B cell (primary cell): ENCODE data around the gene NBPF11. TPM values are rescaled to one million over a fixed set of nuclear protein-coding genes. Genes with fewer than 3 reads are reported as not detected.
"Not testable (repeated sequence)": the region's sequence is repeated elsewhere in the genome, so short reads cannot be mapped to it uniquely, and the experiment has no call there.

Experiments
- ATAC-seq: fragments of 200-7000 bp; cut with Tn5 transposase; one replicate; pipeline ENCODE4 v1.10.0; 2021; ENCODE audit warnings: low read depth, mild to moderate bottlenecking, moderate number of reproducible peaks, moderate library complexity
- CTCF ChIA-PET: fragments of 350-600 bp; sonication (Branson Sonifier 250); formaldehyde crosslinking; loops from one replicate; lab custom pipeline; 2021; ENCODE audit warnings: antibody characterized with exemption, inconsistent platforms; lab: Charles Lee
- POLR2A ChIA-PET: fragments of 350-600 bp; sonication (Branson Sonifier 250); formaldehyde crosslinking; loops from one replicate; lab custom pipeline; 2021; ENCODE audit warnings: antibody characterized with exemption; lab: Charles Lee
- DNase-seq: peaks from one replicate; pipeline ENCODE4 v3.0.0; 2013
- H2AFZ ChIP-seq: 2 replicates; pipeline ENCODE4 v1.6.1; 2012; ENCODE audit warnings: mild to moderate bottlenecking, low read depth, low read length; ENCODE audit not compliant: insufficient read depth, poor library complexity, severe bottlenecking
- H3K27ac ChIP-seq, 2 donors: 1 replicate in 1 of 2; 2 replicates in 1 of 2; pipeline ENCODE4 v1.5.1; 2012 to 2013; ENCODE audit warnings: low read length in 2 of 2, mild to moderate bottlenecking in 2 of 2, moderate library complexity in 1 of 2
- H3K27me3 ChIP-seq, 4 experiments: fragments of 200-600 bp in 1 of 4; sonication (generic) in 1 of 4; replicated peaks in 1 of 4; 1 replicate in 2 of 4; 2 replicates in 2 of 4; pipeline versions ENCODE4 v1.6.1 to v1.7.0; 2013 to 2016; ENCODE audit warnings: low read length in 3 of 4, mild to moderate bottlenecking in 2 of 4, mixed read lengths in 1 of 4, moderate library complexity in 1 of 4; ENCODE audit not compliant: insufficient read depth in 4 of 4, control insufficient read depth in 3 of 4; ENCODE audit errors: control extremely low read depth in 1 of 4
- H3K36me3 ChIP-seq, 2 experiments: replicated peaks in 1 of 2; 1 replicate in 1 of 2; 2 replicates in 1 of 2; pipeline versions ENCODE4 v1.6.1 to v1.7.1; 2013; ENCODE audit warnings: low read length in 1 of 2; ENCODE audit not compliant: insufficient read depth in 2 of 2, control insufficient read depth in 1 of 2; ENCODE audit errors: control extremely low read depth in 1 of 2, extremely low read depth in 1 of 2
- H3K4me1 ChIP-seq, 2 donors: fragments of 200-600 bp in 1 of 2; sonication (generic) in 1 of 2; 1 replicate in 1 of 2; 2 replicates in 1 of 2; pipeline versions ENCODE4 v1.5.1 to v1.6.1; 2013 to 2017; ENCODE audit warnings: low read length in 2 of 2; ENCODE audit not compliant: control insufficient read depth in 2 of 2, insufficient read depth in 2 of 2
- H3K4me2 ChIP-seq: replicated peaks from 2 replicates; pipeline ENCODE3; 2012; ENCODE audit warnings: mild to moderate bottlenecking, low read depth, low read length; ENCODE audit not compliant: poor library complexity, severe bottlenecking
- H3K4me3 ChIP-seq, 5 experiments: fragments of 200-600 bp in 1 of 5; sonication (generic) in 1 of 5; 1 replicate in 3 of 5; 2 replicates in 2 of 5; pipeline versions ENCODE4 v1.5.1 to v1.7.0; 2011 to 2016; ENCODE audit warnings: low read length in 4 of 5, mild to moderate bottlenecking in 4 of 5, low read depth in 2 of 5, control low read depth in 1 of 5, moderate library complexity in 1 of 5; ENCODE audit not compliant: insufficient read depth in 1 of 5; ENCODE audit errors: control extremely low read depth in 1 of 5, extremely low read depth in 1 of 5
- H3K79me2 ChIP-seq: fragments of 200-600 bp; sonication (generic); one replicate; pipeline ENCODE4 v1.6.0; 2016; ENCODE audit warnings: low read length; ENCODE audit not compliant: control insufficient read depth, insufficient read depth
- H3K9ac ChIP-seq: fragments of 200-600 bp; sonication (generic); 2 replicates; pipeline ENCODE4 v1.6.1; 2017; ENCODE audit warnings: mild to moderate bottlenecking, low read length, moderate library complexity
- H3K9me3 ChIP-seq, 3 donors: one replicate each; pipeline versions ENCODE4 v1.6.1 to v1.7.1; 2013; ENCODE audit warnings: low read length in 2 of 3; ENCODE audit not compliant: control insufficient read depth in 2 of 3, insufficient read depth in 1 of 3; ENCODE audit errors: control extremely low read depth in 1 of 3
- H4K20me1 ChIP-seq: 2 replicates; pipeline ENCODE4 v1.6.0; 2012; ENCODE audit warnings: mild to moderate bottlenecking, low read length; ENCODE audit not compliant: insufficient read depth, control insufficient read depth, poor library complexity, severe bottlenecking
- H3K27ac Mint-ChIP-seq: one replicate; pipeline ENCODE4 v1.8.0; 2021; ENCODE audit warnings: mixed read lengths
- H3K27me3 Mint-ChIP-seq: one replicate; pipeline ENCODE4 v1.8.0; 2021; ENCODE audit warnings: mixed read lengths
- H3K4me1 Mint-ChIP-seq: one replicate; pipeline ENCODE4 v1.8.0; 2021; ENCODE audit warnings: mixed read lengths
- H3K4me3 Mint-ChIP-seq: one replicate; pipeline ENCODE4 v1.8.0; 2021; ENCODE audit warnings: mixed read lengths
- H3K9me3 Mint-ChIP-seq: one replicate; pipeline ENCODE4 v1.8.0; 2022; ENCODE audit warnings: mixed read lengths; ENCODE audit not compliant: insufficient read depth
- WGBS: methylation state at CpG from one replicate; pipeline ENCODE4 v1.1.5; 2013; ENCODE audit warnings: missing lambda C conversion rate; ENCODE audit not compliant: insufficient coverage; 5-methylcytosine and 5-hydroxymethylcytosine counted together
- intact Hi-C: fragments of 100-400 bp; cut with micrococcal nuclease; formaldehyde crosslinking; loops from one replicate; pipeline ENCODE4 v1.10.0; 2022
- polyA minus RNA-seq: library from RNA; depleted of rRNA, polyadenylated mRNA; stranded (reverse); fragments of >200 nt; gene quantifications from 2 replicates; pipeline ENCODE4 v1.2.3, GENCODE V29; 2012
- polyA plus RNA-seq: library from polyadenylated mRNA; depleted of rRNA; stranded (reverse); fragments of >200 nt; gene quantifications from 2 replicates; pipeline ENCODE4 v1.2.3, GENCODE V29; 2012
- total RNA-seq, 2 donors: library from RNA; stranded (reverse); fragments of 120-200 nt in 1 of 2; gene quantifications; 1 replicate in 1 of 2; 2 replicates in 1 of 2; pipeline versions ENCODE4 v1.2.3 to v1.2.4, GENCODE V29; 2013 to 2022

NBPF11 gene
- 48.5 and 49.8 TPM in 2 replicates for total RNA-seq
- 19.3 TPM for total RNA-seq (2013)
- 26.8 and 29.2 TPM in 2 replicates for polyA plus RNA-seq
- 13.3 and 20.5 TPM in 2 replicates for polyA minus RNA-seq

- peaks cover 20% of the 10 kb centered on the region for H3K4me1 Mint-ChIP-seq
- intact Hi-C loops, CTCF ChIA-PET, H3K9me3 ChIP-seq, H3K27me3 Mint-ChIP-seq, H3K27me3 ChIP-seq, POLR2A ChIA-PET, H3K36me3 ChIP-seq, H3K9me3 Mint-ChIP-seq, H4K20me1 ChIP-seq, H3K79me2 ChIP-seq: not testable (repeated sequence)
- H2AFZ ChIP-seq, result peak within 1 kb of the TSS; percentile 72
- H3K4me3 Mint-ChIP-seq, result peak within 1 kb of the TSS; percentile 97
- peak within 1 kb of the TSS in 4 of 5 experiments; percentile 49 to 69 (median 66) for H3K4me3 ChIP-seq
- peak within 1 kb of the TSS; percentile 95 for H3K27ac Mint-ChIP-seq
- 1% methylated on average over 30 of the region's 45 CpGs for WGBS
- H3K9ac ChIP-seq, result peak within 1 kb of the TSS; percentile 71
- peak within 1 kb of the TSS; percentile 49 for H3K4me2 ChIP-seq
- ATAC-seq (peak; percentile 83), DNase-seq (peak; percentile 88)
- H3K4me1 ChIP-seq, result peaks cover 0 to 10% of the 10 kb centered on the region in 2 donors
- peak within 1 kb of the TSS; percentile 45 to 66 for H3K27ac ChIP-seq
Observed at GRCh38 chr1:148151911-148152656, at the start of gene NBPF11. Gene NBPF11, minus strand, starts transcription at chr1:148152281. Its CDS starts 25,278 bp downstream, at chr1:148127003.

- WGBS, result no CpG with 5 or more reads among the region's 3 CpGs
- H3K27me3 ChIP-seq, H3K4me2 ChIP-seq, H3K27ac Mint-ChIP-seq, H3K9me3 ChIP-seq, H3K4me3 Mint-ChIP-seq, H3K4me1 ChIP-seq, H4K20me1 ChIP-seq, ATAC-seq, H3K79me2 ChIP-seq, H2AFZ ChIP-seq, POLR2A ChIA-PET, H3K9me3 Mint-ChIP-seq, H3K4me3 ChIP-seq, DNase-seq, H3K36me3 ChIP-seq, H3K27me3 Mint-ChIP-seq, H3K9ac ChIP-seq, intact Hi-C loops, H3K4me1 Mint-ChIP-seq, H3K27ac ChIP-seq, CTCF ChIA-PET: not testable (repeated sequence)
Observed at GRCh38 chr1:148197396-148197795, 45.3 kb upstream of the NBPF11 start.

- H2AFZ ChIP-seq, CTCF ChIA-PET, H4K20me1 ChIP-seq, H3K4me2 ChIP-seq, ATAC-seq, H3K27me3 Mint-ChIP-seq, H3K27ac ChIP-seq, H3K4me3 Mint-ChIP-seq, H3K9me3 Mint-ChIP-seq, DNase-seq, H3K4me3 ChIP-seq, H3K4me1 ChIP-seq, H3K27ac Mint-ChIP-seq, H3K9ac ChIP-seq, H3K27me3 ChIP-seq, intact Hi-C loops, H3K36me3 ChIP-seq, H3K4me1 Mint-ChIP-seq, H3K79me2 ChIP-seq, H3K9me3 ChIP-seq, POLR2A ChIA-PET: not testable (repeated sequence)
- WGBS, result no CpG with 5 or more reads among the region's 1 CpG
Observed at GRCh38 chr1:148196949-148197348, 44.9 kb upstream of the NBPF11 start.

- H3K27me3 ChIP-seq, H3K27me3 Mint-ChIP-seq, H3K9me3 ChIP-seq, DNase-seq, H2AFZ ChIP-seq, H3K4me1 Mint-ChIP-seq, H3K27ac ChIP-seq, CTCF ChIA-PET, POLR2A ChIA-PET, H3K9me3 Mint-ChIP-seq, H3K4me3 ChIP-seq, H3K4me2 ChIP-seq, intact Hi-C loops, H3K4me1 ChIP-seq, H3K9ac ChIP-seq, H4K20me1 ChIP-seq, H3K36me3 ChIP-seq, H3K27ac Mint-ChIP-seq, H3K4me3 Mint-ChIP-seq, H3K79me2 ChIP-seq, ATAC-seq: not testable (repeated sequence)
- no CpG with 5 or more reads among the region's 2 CpGs for whole genome bisulfite sequencing
Observed at GRCh38 chr1:148195115-148195514, 43.0 kb upstream of the NBPF11 start.
